Lower leg skin (tissue), 3 donors: ENCODE measurements around the gene AAMP.

Source experiments
- CTCF ChIP-seq, 3 donors: fragments of 450-650 bp; IDR thresholded peaks; one replicate each; pipeline ENCODE4 v1.5.1; 2016; ENCODE audit warnings: antibody characterized with exemption in 3 of 3, mild to moderate bottlenecking in 3 of 3, moderate library complexity in 2 of 3
- POLR2A ChIP-seq, 2 donors: fragments of 450-650 bp; IDR thresholded peaks; one replicate each; pipeline ENCODE4 v1.6.1; 2016 to 2017; ENCODE audit warnings: antibody characterized with exemption in 2 of 2, mild to moderate bottlenecking in 1 of 2, moderate library complexity in 1 of 2

- no peak for TF ChIP-seq POLR2A (IDR thresholded peaks at IDR 0.05)
- TF ChIP-seq CTCF (IDR thresholded peaks at IDR 0.05) = no peak
These were observed 12.4 kb upstream of the AAMP start for GRCh38 chr2:218282173-218282991.
